ENCODE data around the gene NTF3. TPM values are rescaled to one million over a fixed set of nuclear protein-coding genes. Genes with fewer than 3 reads are reported as not detected.

The NTF3 gene
- total and polyA plus RNA-seq, 2 donors (not counting 1 experiment from before 2014, with no cell fraction given) = not detected

GRCh38 chr12:5494343-5494742, 62.4 kb downstream of the NTF3 start:
- DNase-seq = no peak
- 97% methylated on average over 28 of the region's 28 CpGs for WGBS (ENCODE audit: insufficient coverage)
- intact Hi-C loops (cut with micrococcal nuclease) = no loop called here

More at GRCh38 chr12:5494343-5494742, 62.4 kb downstream of the NTF3 start:
- Mint-ChIP-seq H3K9me3 (ENCODE audit: insufficient read depth) (no peaks in the 10 kb centered on the region), H3K27ac (no peak overlapping the region), H3K4me1 (no peaks in the 10 kb centered on the region), H3K4me3 (no peak overlapping the region), H3K27me3 (no peaks in the 10 kb centered on the region)
- ATAC-seq (ENCODE audit: low read depth) = no peak
- H3K27ac ChIP-seq (ENCODE audit: low read length in 2 of 2) = no peak overlapping the region
- ChIA-PET POLR2A (no interaction called here), CTCF (no interaction called here)
- peaks cover 0 to 4% (median 0%) of the 10 kb centered on the region in 4 experiments for H3K27me3 ChIP-seq (replicated peaks in 1 of 4; ENCODE audit: control extremely low read depth in 1 of 4, control insufficient read depth in 3 of 4, insufficient read depth in 4 of 4, low read length in 3 of 4)
- H2AFZ ChIP-seq (ENCODE audit: insufficient read depth, low read depth, low read length, poor library complexity, severe bottlenecking) = no peak overlapping the region
- no peaks in the 10 kb centered on the region for H3K36me3 ChIP-seq (replicated peaks in 1 of 2; ENCODE audit: control extremely low read depth in 1 of 2, control insufficient read depth in 1 of 2, extremely low read depth in 1 of 2, insufficient read depth in 2 of 2, low read length in 1 of 2)
- H3K79me2 ChIP-seq (ENCODE audit: control insufficient read depth, insufficient read depth, low read length) = no peaks in the 10 kb centered on the region
- no peak overlapping the region for H3K4me3 ChIP-seq (ENCODE audit: control extremely low read depth in 1 of 5, extremely low read depth in 1 of 5, insufficient read depth in 1 of 5, low read depth in 2 of 5, low read length in 4 of 5)
- no peak overlapping the region for H3K9ac ChIP-seq (ENCODE audit: low read length)
- H3K4me1 ChIP-seq (ENCODE audit: control insufficient read depth in 2 of 2, insufficient read depth in 2 of 2, low read length in 2 of 2) = no peaks in the 10 kb centered on the region
- H3K9me3 ChIP-seq (ENCODE audit: control extremely low read depth in 1 of 3, control insufficient read depth in 2 of 3, insufficient read depth in 1 of 3, low read length in 2 of 3) = no peaks in the 10 kb centered on the region
- TF ChIP-seq EZH2 (IDR thresholded peaks at IDR 0.05; ENCODE audit: borderline replicate concordance, insufficient read depth, low read depth, low read length, poor library complexity, severe bottlenecking) = no peak
- no peak for TF ChIP-seq CTCF (IDR thresholded peaks at IDR 0.05)
- H4K20me1 ChIP-seq (ENCODE audit: control insufficient read depth, insufficient read depth, low read length, poor library complexity, severe bottlenecking) = no peaks in the 10 kb centered on the region
- H3K4me2 ChIP-seq (replicated peaks; ENCODE audit: low read depth, low read length, poor library complexity, severe bottlenecking) = no peak overlapping the region

Data from B cell (primary cell).